ENCODE results near the gene MYO16.

DNA sequence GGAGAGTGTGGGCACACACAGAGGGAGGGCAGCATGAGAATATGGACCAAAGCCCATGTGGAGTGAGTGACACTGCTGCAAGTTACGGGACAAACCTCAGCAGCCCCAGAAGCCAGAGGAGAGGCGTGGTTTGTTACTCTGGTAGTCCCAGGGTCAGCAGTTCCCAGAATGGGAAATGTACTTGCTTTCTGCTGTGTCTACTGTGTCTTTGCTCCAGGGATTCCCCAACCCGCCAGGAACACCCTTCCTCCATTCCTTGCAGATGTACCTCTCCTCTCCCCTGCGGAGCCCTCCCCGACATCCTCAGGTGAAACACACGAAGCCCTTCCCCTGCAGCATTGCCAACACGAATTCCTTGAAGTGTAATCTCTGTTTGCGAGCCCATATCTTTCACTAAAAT, 47.2 kb downstream of the MYO16 start:
- TF ChIP-seq, protein P1, sequence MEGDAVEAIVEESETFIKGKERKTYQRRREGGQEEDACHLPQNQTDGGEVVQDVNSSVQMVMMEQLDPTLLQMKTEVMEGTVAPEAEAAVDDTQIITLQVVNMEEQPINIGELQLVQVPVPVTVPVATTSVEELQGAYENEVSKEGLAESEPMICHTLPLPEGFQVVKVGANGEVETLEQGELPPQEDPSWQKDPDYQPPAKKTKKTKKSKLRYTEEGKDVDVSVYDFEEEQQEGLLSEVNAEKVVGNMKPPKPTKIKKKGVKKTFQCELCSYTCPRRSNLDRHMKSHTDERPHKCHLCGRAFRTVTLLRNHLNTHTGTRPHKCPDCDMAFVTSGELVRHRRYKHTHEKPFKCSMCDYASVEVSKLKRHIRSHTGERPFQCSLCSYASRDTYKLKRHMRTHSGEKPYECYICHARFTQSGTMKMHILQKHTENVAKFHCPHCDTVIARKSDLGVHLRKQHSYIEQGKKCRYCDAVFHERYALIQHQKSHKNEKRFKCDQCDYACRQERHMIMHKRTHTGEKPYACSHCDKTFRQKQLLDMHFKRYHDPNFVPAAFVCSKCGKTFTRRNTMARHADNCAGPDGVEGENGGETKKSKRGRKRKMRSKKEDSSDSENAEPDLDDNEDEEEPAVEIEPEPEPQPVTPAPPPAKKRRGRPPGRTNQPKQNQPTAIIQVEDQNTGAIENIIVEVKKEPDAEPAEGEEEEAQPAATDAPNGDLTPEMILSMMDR (IDR thresholded peaks at IDR 0.05): no peak
- TF ChIP-seq POLR2A (IDR thresholded peaks at IDR 0.05) (no peak), EP300 (IDR thresholded peaks at IDR 0.05) (no peak)

Measured in tibial nerve (tissue), 4 donors.